Activated naive CD8-positive, alpha-beta T cell treated with anti-CD3 and anti-CD28 coated beads, Interleukin-2, amount 50 U/mL, for 16 hours (primary cell): Measurements from ENCODE around the gene RETREG1.

ENCODE experiments used
- DNase-seq: peaks from one replicate; pipeline ENCODE4 v3.0.0-alpha.2; 2020; ENCODE audit warnings: low read depth, low spot score

RETREG1 gene

GRCh38 chr5:16582081-16582480 lies 34.7 kb downstream of the RETREG1 start:
- DNase-seq, result no peak

GRCh38 chr5:16580382-16580781 lies 36.4 kb downstream of the RETREG1 start:
- DNase-seq, result no peak

DNA sequence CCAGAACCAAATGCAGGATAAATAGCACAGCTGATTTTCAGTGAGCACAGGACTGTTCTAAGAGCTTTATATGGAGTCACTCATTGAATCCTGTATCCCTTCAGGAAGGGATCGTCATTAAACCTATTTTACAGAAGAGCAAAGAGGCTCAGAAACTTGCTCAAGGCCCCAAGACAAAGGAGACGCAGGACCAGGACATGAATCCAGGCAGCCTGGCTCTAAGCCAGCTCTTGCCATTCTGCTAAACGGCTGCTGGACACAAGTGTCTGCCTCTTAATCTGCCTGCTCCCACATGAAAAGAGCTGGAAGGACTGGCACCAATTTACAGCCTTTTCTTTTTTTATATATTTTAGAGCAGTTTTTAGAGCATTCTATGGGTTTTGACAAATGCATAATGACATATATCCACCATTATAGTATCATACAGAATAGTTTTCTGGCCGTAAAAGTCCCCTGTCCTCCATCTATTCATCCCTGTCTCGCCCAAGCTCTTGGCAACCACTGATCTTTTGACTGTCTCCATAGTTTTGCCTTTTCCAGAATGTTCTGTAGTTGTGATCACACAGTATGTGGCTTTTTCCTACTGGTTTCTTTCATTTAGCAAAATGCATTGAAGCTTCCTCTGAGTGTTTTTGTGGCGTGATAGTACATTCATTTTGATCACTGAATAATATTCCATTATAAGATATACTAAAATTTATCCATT lies 37.5 kb downstream of the RETREG1 start:
- DNase-seq, result no peak

DNA sequence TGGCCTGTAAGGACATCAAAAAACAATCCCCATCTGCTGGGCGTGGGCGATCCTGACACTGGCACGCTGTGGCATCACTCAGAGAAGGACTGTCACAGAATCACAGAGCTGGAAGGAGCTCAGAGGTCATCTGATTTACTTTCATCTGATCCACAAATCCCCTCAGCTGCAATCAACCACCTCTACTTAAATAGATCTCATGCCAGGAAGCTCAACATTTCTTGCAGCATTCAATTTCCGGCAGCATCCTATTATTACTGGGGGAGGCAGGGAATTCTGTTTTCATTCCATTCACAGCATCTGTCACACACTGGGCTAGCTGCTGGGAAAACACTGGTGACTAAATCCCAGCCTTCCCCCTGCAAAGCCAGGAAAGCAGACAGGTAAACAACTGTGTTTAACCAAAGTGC lies 38.3 kb downstream of the RETREG1 start:
- DNase-seq, result no peak

GRCh38 chr5:16577677-16578076 lies 39.1 kb downstream of the RETREG1 start:
- no peak for DNase-seq

GRCh38 chr5:16574789-16575721 lies 41.7 kb downstream of the RETREG1 start:
- no peak for DNase-seq

DNA sequence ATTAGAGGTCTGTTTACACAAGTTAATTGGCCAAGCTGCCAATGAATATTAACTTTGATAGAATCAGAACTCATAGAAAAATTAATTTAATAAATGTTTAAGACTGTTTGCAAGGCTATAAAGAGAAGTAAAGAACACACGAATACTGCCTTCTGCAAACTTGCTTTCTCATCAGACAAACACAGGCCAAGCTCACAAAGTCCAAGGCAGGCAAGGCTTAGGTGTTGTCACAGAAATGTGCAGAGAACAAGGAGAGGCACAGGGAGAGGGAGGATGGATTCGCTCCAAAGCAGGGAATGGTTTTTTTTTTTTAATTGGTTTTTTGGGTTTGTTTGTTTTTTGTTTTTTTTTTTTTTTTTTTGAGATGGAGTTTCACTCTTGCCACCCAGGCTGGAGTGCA lies 43.4 kb downstream of the RETREG1 start:
- no peak for DNase-seq

GRCh38 chr5:16572289-16573015 lies 44.3 kb downstream of the RETREG1 start:
- no peak for DNase-seq

DNA sequence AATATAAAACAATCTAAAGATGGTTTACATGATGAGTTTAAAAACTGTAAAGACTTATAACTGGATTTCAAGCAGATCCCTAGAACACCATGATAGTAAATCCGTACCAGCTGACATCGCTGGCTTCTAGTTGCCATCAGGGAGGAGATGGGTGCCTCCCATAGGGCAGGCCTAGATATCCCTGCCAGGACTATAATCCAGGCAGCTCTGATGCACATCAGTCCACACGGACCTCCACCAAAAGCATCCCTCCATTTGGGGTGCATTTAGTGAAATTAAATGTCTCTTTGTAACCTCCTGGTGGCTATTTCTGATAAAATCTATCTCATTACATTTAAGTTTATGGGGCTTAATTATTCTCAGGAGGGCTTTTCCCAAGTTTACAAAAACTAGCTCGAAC lies 45.8 kb downstream of the RETREG1 start:
- no peak for DNase-seq

DNA sequence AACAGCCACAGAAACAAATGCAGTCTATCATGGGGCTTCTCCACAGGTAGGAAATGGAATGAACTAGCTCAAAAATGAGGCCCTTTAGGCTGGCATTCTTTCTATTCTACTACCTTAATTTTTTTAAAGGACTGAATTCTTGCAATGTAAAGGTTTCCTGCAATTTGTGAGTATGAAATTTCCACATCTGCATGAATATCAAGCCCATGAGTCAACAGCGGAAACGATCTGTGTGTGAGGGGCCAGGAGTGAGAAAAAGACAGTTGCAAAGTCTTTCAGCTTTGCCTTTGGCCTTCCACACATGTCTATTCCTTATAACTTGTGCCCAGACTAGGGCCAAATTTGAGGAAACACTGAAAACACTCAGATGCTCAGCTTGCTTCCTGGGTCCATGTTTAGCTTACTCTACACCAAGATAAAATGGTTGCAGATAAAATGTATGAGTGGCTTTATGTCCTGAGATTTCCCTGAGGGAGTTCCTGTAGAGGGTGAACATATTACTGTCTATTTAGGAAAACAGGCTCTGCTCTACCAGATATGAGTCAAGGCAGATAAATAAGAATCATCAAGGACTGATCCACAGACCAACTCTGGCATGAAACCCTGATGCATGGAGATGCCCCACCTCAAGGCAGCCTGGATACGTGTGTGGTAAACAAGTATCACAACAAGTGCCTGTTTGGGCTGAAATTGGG lies 46.5 kb downstream of the RETREG1 start:
- DNase-seq, result no peak

GRCh38 chr5:16568875-16569580 lies 47.8 kb downstream of the RETREG1 start:
- DNase-seq, result no peak

DNA sequence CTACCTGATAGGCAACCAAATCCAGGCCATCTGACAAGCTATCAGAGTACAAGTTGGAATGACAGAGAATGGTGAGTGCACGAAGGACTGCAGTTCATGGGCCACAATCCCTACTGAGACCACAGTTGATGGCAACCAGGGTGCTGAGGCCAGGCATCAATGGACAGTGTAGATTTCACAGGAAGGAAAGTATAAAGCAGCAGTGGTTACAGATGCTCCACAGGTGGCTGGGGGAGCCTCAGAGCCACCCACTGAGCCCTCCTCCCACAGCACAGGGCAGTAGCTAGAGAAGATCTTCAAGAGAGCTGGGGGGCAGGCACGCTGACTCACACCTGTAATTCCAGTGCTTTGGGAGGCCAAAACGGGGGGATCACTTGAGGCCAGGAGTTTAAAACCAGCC lies 49.4 kb downstream of the RETREG1 start:
- DNase-seq, result no peak

DNA sequence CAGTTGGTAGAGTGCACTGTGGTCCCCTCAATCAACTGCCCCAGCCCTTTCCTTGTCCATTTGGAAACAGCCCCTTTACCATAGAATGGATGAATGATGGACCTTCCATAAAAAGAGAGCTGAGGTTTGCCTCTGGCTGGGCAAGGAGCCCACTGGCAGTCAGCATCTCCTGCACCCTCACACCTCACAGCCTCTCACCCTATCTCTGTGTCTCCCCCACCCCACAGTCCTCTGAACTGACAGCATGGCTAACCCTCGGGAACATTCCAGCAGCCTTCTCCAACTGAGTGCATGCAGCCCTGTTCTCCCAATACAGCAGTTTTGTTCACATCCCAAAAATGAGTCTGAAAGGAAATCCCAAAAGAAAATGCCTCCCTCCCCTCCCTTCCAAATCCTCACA lies 51.7 kb downstream of the RETREG1 start:
- no peak for DNase-seq

GRCh38 chr5:16564248-16564867 lies 52.4 kb downstream of the RETREG1 start:
- no peak for DNase-seq

GRCh38 chr5:16563686-16564085 lies 53.1 kb downstream of the RETREG1 start:
- no peak for DNase-seq

GRCh38 chr5:16561660-16562059 lies 55.1 kb downstream of the RETREG1 start:
- no peak for DNase-seq

DNA sequence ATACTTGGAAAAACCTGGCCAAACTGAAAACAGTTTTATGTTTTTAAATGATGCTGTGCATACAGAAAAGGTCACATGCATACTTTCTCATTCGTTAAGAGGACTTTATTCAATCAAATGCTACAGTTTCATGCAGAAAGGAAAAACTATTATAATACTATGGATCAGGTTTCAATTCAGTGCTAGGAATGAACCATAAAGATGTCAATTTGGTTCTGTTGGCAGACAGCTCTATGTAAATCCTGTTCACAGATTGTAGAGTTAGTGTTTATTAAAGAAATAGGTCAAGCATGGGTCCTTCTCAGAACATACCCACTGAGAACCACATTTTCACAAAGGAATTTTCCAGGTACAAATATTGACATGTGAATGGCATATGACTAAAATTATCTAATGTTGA lies 57.1 kb downstream of the RETREG1 start:
- no peak for DNase-seq

DNA sequence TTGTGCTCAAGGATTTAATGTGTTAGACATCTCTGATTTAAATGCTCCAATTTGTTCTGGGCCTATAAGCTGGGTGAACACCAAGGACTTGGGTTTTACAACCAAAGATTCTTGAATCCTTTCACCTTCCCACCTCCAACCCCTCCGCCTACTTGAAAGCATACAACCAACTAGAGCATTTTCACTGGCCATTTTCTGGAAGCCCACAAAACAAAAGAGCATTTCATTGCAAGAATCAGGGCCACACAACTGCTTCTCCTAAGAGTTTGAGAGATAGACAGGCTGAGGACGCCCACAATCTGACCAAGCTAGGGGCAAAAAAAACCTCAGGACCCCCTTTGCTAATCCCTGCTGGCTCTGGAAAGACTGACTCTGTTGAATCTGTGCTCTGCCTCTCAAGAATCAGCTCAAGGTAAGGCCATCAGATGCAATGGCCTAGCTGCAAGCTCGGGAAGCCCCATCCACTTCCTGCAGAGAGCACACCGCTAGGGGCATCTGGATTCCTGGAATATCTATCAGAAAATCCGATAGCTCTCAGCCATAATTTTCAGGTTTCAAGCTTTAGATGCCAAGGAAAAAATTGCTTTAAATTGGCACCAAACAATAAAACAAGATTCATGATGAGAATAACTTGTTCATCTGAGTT lies 57.7 kb downstream of the RETREG1 start:
- no peak for DNase-seq

DNA sequence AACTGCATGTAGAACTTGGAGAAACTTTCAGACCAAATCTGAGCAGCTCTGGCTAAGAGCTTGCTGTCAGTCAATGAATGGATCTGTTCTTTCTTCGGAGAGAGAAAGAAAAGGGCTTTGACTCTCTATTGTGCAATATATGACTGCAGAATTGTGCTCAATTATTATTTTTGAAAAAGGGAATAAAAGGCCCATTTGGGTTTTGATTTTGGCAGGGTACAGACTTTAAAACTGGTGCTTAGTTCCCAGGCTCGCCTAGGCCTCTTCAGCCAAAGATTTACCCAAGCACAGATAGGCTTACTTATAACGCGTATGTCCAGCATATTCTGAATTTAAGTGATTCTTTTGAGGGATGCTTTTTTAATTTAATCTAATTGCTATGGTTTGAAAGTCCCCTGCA lies 59.3 kb downstream of the RETREG1 start:
- no peak for DNase-seq

DNA sequence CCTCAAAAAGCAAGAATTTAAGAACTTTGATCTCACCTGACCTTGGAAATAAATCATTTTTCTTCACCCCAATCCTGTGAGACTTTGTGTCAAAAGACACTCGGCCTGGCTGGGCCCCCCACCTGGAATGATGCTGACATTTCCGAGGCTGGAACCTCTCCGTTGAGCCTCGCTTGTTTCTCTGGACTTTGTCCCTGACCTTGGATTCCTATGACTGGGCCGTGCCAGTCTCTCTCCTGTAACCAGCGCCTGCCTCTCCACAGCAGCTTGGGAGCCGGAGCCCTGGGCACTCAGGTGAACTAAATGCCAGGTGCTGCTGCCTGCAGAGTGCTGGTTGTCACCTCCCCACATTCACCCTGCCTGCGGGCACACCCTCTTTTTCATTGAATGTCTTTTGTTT lies 62.7 kb downstream of the RETREG1 start:
- no peak for DNase-seq
